Posterior vena cava (tissue), 2 donors: ENCODE measurements around the gene TEAD3. TPM values are rescaled to one million over a fixed set of nuclear protein-coding genes. Genes with fewer than 3 reads are reported as not detected.
"Not testable (repeated sequence)": the region's sequence is repeated elsewhere in the genome, so short reads cannot be mapped to it uniquely, and the experiment has no call there.

Experiments
- DNase-seq: peaks from one replicate; pipeline ENCODE4 v3.0.0-alpha.2; 2020; ENCODE audit warnings: low spot score
- intact Hi-C, 2 donors: fragments of 100-400 bp; cut with DNase I; formaldehyde crosslinking; loops; one replicate each; pipeline versions ENCODE4 v1.14.1 to v1.14.2; 2022 to 2023
- microRNA-seq, 2 donors: library from miRNA; unstranded; fragments of <30 nt; microRNA quantifications; one replicate each; pipeline ENCODE4 v1.2.0, GENCODE V29; 2020 to 2021; ENCODE audit warnings: borderline microRNAs expressed in 2 of 2
- total RNA-seq, 2 donors: library from RNA; stranded (reverse); fragmentation: NEBNext Ultra II Directional; extraction: Animal tissue kit (Norgen Biotek cat#: 25700); gene quantifications; one replicate each; pipeline ENCODE4 v1.2.1, GENCODE V29; 2021
- donor health status: DM: yes; HTN: yes; CAD: no.
- donor health status: DM: yes; HTN: yes; CAD: no.

Gene TEAD3
- total RNA-seq, 2 donors from 2014 or later: 69.8 to 73.8 TPM

- DNase-seq: no peak
- intact Hi-C loops: loop anchor here in 1 of 2 donors (1.0 kb wide), 1 partner anchor 138 kb away; no protein-coding TSS in a partner anchor
Measured at GRCh38 chr6:35436071-35436857, 60.6 kb downstream of the TEAD3 start.

GRCh38 chr6:35435074-35435837 lies 61.6 kb downstream of the TEAD3 start:
- DNase-seq: no peak
- intact Hi-C loops: no loop called here

- DNase-seq, intact Hi-C loops: not testable (repeated sequence)
Measured at GRCh38 chr6:35432702-35433101, 64.2 kb downstream of the TEAD3 start.

DNA sequence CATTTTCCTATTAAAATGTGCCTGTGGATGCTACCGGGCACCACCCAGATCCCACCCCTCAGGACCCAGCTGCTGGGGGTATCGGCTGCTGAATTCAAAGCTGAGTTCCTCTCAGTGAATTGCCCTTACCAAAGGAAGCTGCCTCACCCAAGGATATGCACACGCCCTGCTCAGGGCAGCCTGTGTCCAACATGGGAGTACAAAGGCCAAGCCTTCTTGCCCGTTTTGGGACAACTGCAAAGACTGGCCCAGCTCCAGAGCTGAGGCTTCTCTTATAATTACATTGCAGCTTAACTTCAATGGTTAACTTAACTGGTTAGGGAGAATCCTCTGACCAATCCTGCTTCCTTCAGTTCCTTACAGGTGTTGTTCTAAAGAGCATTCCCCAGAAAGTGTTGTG lies 64.6 kb downstream of the TEAD3 start:
- DNase-seq: no peak
- intact Hi-C loops: no loop called here

- intact Hi-C loops: no loop called here
- no peak for DNase-seq
Measured at GRCh38 chr6:35429463-35429862, 67.4 kb downstream of the TEAD3 start.

DNA sequence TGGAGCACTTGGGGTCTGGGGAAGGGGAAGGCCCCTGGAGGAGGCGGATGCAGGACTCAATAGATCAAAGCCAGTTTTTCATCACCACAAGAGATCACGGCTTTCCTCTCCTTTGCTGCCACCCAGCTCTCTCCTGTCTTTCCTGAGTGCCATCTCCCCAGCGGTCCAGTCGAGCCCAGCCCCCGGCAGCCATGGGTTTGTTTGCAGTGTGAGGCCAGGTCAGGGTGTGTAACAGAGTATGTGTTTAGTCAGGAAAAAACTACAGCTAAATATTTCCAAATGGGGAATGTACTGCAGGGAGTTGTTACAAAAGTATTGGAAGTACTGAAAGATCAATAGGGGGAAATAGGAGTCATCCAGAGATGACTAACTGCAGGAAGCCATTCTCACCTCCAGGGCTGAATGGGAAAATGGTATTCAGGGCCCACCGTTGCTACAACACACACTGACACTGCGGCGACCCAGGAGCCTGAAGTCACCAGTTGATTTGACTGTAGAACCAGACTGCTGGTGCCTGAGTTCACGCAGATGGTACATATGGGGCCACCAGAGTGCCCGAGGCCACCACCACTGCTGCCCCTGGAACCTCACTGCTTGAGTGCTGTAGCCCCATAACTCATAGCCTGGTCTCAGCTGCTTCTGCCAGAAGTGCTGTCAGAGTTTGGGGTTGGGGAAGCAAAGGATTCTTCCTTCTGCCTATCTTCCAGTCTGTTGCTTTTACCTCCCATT lies 68.3 kb downstream of the TEAD3 start:
- intact Hi-C loops: loop anchor here in 1 of 2 donors (1.0 kb wide), 1 partner anchor 12 kb away; no protein-coding TSS in a partner anchor
- DNase-seq: no peak

DNA sequence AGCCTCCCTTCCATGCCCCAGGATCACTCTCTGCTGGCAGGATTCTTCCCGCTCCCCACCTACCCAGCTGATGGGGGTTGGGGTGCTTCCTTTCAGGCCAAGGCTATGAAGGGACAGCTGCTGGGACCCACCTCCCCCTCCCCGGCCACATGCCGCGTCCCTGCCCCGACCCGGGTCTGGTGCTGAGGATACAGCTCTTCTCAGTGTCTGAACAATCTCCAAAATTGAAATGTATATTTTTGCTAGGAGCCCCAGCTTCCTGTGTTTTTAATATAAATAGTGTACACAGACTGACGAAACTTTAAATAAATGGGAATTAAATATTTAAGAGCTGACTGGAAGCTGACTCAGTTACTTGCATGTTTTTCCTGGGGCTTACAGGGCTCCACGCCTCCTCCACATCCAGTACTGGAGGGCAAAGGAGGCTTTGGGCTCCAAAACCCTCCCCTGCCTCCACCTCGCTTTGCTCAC lies 69.0 kb downstream of the TEAD3 start:
- DNase-seq: no peak
- intact Hi-C loops: loop anchor here in 1 of 2 donors (1.0 kb wide), 1 partner anchor 12 kb away; no protein-coding TSS in a partner anchor

DNA sequence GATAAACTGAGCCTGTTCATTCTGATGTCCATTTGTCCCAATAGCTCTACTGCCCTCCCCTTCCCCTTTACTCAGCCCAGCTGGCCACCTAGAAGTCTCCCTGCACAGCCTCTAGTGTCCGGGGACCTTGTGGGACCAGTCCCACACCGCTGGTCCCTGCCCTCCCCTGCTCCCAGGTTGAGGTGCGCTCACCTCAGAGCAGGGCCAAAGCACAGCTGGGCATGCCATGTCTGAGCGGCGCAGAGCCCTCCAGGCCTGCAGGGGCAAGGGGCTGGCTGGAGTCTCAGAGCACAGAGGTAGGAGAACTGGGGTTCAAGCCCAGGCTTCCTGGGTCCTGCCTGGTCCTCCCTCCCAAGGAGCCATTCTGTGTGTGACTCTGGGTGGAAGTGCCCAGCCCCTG lies 69.4 kb downstream of the TEAD3 start:
- intact Hi-C loops: no loop called here
- no peak for DNase-seq

- intact Hi-C loops: no loop called here
- no peak for DNase-seq
Measured at GRCh38 chr6:35426074-35426473, 70.8 kb downstream of the TEAD3 start.

DNA sequence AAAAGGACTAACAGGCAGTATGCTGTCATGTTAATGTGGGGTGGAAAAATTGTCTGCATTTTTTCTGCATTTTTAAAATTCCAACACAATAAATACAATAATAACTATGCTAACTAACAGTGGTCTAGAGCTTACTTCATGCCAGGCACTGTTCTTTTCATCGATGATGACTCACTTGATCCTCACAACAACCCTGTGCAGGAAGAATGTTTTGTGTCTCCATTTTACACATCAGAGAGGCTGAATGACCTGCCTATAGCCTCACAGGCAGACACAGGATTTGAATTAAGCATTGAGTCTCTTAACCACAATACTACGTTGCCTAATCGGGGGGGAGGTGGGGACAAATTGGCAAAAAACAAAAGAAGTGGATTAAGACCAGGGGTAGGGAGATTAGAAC lies 71.6 kb downstream of the TEAD3 start:
- DNase-seq: no peak
- intact Hi-C loops: no loop called here

Small RNA genes lying within 50 kb of the gene (microRNA-seq; reads per million reads assigned to microRNA genes)
- gene MIR7111: 0.65 to 0.78 reads per million in 2 donors

Other genes starting within 250 kb of the TEAD3 start
- gene ZNF76, start 237.3 kb downstream of the TEAD3 start, total RNA-seq: 10 to 100 TPM; 23.1 to 29.6 TPM
- gene DEF6, start 199.3 kb downstream of the TEAD3 start, total RNA-seq: 1 to 10 TPM; 5.5 to 6.0 TPM
- 10 to 100 TPM; 16.3 to 19.8 TPM for gene PPARD, start 154.5 kb downstream of the TEAD3 start, total RNA-seq
- 1 to 10 TPM; 2.5 to 4.0 TPM for gene FANCE, start 44.7 kb downstream of the TEAD3 start, total RNA-seq
- gene RPL10A, start 28.7 kb downstream of the TEAD3 start, total RNA-seq: 1,000 to 10,000 TPM in 1 of 2 donors, 100 to 1,000 TPM in 1; 816 to 1,010 TPM
- not detected for gene TULP1, start 15.8 kb upstream of the TEAD3 start, total RNA-seq
- gene FKBP5, start 191.8 kb upstream of the TEAD3 start, total RNA-seq: 100 to 1,000 TPM in 1 of 2 donors, 10 to 100 TPM in 1; 83.1 to 193 TPM
- 1 to 10 TPM in 1 of 2 donors, under 1 TPM in 1; 0.57 to 1.1 TPM for gene ARMC12, start 240.0 kb upstream of the TEAD3 start, total RNA-seq